Measurements from ENCODE around the gene SDHB. TPM values are rescaled to one million over a fixed set of nuclear protein-coding genes. Genes with fewer than 3 reads are reported as not detected.

Gene SDHB
- total and polyA plus RNA-seq, 2 of the 13 experiments (the other 11 are each of a cell fraction or from before 2014, with no cell fraction given) = 136 to 142 TPM

DNA sequence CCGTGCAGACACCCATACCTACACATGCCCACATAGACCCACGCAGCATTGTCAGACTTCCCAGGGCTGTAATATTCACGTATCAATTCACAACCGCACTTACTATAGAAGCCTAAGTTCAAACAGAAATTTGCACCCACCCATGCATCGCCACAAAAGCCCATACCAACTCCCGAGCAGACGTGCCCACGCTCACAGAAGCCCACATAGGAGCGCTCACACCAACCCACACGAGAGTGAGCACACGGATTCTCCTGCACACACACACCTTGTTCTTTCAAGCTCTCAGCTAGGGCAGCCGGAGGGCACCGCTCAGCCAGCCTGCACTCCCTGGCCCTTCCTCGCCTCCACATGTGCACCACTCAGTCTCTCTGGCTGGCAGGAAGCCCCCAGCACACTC, 78.0 kb downstream of the SDHB start:
- ATAC-seq (no peak), DNase-seq (ENCODE audit: low spot score) (no peak), FAIRE-seq (no peak)
- H3K9me3 ChIP-seq (ENCODE audit: low read length) = no peaks in the 10 kb centered on the region
- no peaks in the 10 kb centered on the region for H4K20me1 ChIP-seq (ENCODE audit: insufficient read depth, low read length)
- TF ChIP-seq ZNF44 (CRISPR knock-in tag; IDR thresholded peaks at IDR 0.05) = no peak
- no peak for TF ChIP-seq PPARG (CRISPR knock-in tag; conservative IDR thresholded peaks at IDR 0.05)
- no peak for TF ChIP-seq ZNF296 (CRISPR knock-in tag; conservative IDR thresholded peaks at IDR 0.05)
- TF ChIP-seq ZMYM4 (CRISPR knock-in tag; IDR thresholded peaks at IDR 0.05) = no peak
- TF ChIP-seq, protein P1, sequence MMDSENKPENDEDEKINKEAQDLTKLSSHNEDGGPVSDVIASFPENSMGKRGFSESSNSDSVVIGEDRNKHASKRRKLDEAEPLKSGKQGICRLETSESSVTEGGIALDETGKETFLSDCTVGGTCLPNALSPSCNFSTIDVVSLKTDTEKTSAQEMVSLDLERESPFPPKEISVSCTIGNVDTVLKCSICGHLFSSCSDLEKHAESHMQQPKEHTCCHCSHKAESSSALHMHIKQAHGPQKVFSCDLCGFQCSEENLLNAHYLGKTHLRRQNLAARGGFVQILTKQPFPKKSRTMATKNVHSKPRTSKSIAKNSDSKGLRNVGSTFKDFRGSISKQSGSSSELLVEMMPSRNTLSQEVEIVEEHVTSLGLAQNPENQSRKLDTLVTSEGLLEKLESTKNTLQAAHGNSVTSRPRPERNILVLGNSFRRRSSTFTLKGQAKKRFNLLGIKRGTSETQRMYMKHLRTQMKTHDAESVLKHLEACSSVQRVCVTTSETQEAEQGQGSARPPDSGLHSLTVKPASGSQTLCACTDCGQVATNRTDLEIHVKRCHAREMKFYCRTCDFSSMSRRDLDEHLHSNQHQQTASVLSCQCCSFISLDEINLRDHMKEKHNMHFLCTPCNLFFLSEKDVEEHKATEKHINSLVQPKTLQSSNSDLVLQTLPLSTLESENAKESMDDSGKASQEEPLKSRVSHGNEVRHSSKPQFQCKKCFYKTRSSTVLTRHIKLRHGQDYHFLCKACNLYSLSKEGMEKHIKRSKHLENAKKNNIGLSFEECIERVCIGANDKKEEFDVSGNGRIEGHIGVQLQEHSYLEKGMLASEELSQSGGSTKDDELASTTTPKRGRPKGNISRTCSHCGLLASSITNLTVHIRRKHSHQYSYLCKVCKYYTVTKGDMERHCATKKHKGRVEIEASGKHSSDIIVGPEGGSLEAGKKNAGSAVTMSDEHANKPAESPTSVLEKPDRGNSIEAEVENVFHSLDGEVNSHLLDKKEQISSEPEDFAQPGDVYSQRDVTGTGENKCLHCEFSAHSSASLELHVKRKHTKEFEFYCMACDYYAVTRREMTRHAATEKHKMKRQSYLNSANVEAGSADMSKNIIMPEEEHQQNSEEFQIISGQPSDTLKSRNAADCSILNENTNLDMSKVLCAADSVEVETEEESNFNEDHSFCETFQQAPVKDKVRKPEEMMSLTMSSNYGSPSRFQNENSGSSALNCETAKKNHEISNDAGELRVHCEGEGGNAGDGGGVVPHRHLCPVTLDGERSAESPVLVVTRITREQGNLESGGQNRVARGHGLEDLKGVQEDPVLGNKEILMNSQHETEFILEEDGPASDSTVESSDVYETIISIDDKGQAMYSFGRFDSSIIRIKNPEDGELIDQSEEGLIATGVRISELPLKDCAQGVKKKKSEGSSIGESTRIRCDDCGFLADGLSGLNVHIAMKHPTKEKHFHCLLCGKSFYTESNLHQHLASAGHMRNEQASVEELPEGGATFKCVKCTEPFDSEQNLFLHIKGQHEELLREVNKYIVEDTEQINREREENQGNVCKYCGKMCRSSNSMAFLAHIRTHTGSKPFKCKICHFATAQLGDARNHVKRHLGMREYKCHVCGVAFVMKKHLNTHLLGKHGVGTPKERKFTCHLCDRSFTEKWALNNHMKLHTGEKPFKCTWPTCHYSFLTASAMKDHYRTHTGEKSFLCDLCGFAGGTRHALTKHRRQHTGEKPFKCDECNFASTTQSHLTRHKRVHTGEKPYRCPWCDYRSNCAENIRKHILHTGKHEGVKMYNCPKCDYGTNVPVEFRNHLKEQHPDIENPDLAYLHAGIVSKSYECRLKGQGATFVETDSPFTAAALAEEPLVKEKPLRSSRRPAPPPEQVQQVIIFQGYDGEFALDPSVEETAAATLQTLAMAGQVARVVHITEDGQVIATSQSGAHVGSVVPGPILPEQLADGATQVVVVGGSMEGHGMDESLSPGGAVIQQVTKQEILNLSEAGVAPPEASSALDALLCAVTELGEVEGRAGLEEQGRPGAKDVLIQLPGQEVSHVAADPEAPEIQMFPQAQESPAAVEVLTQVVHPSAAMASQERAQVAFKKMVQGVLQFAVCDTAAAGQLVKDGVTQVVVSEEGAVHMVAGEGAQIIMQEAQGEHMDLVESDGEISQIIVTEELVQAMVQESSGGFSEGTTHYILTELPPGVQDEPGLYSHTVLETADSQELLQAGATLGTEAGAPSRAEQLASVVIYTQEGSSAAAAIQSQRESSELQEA (CRISPR knock-in tag; IDR thresholded peaks at IDR 0.05; ENCODE audit: not compliant biosample characterization) = no peak
- TF ChIP-seq ZBTB42 (CRISPR knock-in tag; IDR thresholded peaks at IDR 0.05) = no peak
- no peak for TF ChIP-seq SAP130 (CRISPR knock-in tag; IDR thresholded peaks at IDR 0.05; ENCODE audit: low read depth)
- no peak for TF ChIP-seq GTF3A (CRISPR knock-in tag; conservative IDR thresholded peaks at IDR 0.05)
- TF ChIP-seq ZNF441 (CRISPR knock-in tag; IDR thresholded peaks at IDR 0.05; ENCODE audit: borderline replicate concordance) = no peak
- no peak for TF ChIP-seq ZNF589 (CRISPR knock-in tag; conservative IDR thresholded peaks at IDR 0.05)
- TF ChIP-seq, protein P2, sequence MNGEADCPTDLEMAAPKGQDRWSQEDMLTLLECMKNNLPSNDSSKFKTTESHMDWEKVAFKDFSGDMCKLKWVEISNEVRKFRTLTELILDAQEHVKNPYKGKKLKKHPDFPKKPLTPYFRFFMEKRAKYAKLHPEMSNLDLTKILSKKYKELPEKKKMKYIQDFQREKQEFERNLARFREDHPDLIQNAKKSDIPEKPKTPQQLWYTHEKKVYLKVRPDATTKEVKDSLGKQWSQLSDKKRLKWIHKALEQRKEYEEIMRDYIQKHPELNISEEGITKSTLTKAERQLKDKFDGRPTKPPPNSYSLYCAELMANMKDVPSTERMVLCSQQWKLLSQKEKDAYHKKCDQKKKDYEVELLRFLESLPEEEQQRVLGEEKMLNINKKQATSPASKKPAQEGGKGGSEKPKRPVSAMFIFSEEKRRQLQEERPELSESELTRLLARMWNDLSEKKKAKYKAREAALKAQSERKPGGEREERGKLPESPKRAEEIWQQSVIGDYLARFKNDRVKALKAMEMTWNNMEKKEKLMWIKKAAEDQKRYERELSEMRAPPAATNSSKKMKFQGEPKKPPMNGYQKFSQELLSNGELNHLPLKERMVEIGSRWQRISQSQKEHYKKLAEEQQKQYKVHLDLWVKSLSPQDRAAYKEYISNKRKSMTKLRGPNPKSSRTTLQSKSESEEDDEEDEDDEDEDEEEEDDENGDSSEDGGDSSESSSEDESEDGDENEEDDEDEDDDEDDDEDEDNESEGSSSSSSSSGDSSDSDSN (CRISPR knock-in tag; IDR thresholded peaks at IDR 0.05) = no peak
- no peak for TF ChIP-seq CHD2 (IDR thresholded peaks at IDR 0.05; ENCODE audit: low read depth, low read length)
- ChIA-PET POLR2A (no interaction called here), CTCF (ENCODE audit: low intra/inter-chr PET ratio, low total read pairs) (no interaction called here)
- 37% methylated on average over 9 of the region's 14 CpGs for WGBS (ENCODE audit: low lambda C conversion rate)
- no peak overlapping the region for H2AFZ ChIP-seq (ENCODE audit: low read length)
- peaks cover 6 to 25% of the 10 kb centered on the region in 2 experiments for H3K27me3 ChIP-seq (ENCODE audit: control insufficient read depth in 1 of 2, insufficient read depth in 2 of 2, low read length in 2 of 2)
- no TSS peak for BruUV-seq (replicated peaks)
- intact Hi-C loops (cut with micrococcal nuclease; ENCODE audit: unreplicated experiment) = no loop called here
- H3K79me2 ChIP-seq (ENCODE audit: insufficient read depth, low read length) = no peaks in the 10 kb centered on the region
- in situ Hi-C loops (cut with HindIII; ENCODE audit: extremely low pct_ligation_motif_present, low pct_unique_long_range_greater_than_20kb) = no loop called here
- H3K27ac ChIP-seq (ENCODE audit: extremely low read length, insufficient read depth, low read length) = no peak overlapping the region
- peaks cover 18% of the 10 kb centered on the region; the same call in 1 of the 2 replicates for H3K4me1 ChIP-seq (ENCODE audit: insufficient read depth, low read length)
- H3K4me2 ChIP-seq (ENCODE audit: low read depth, low read length) = no peak overlapping the region
- no peaks in the 10 kb centered on the region for H3K36me3 ChIP-seq (replicated peaks in 1 of 2; ENCODE audit: control insufficient read depth in 1 of 2, insufficient read depth in 2 of 2, low read length in 2 of 2)
- no peak overlapping the region for H3K9ac ChIP-seq (ENCODE audit: insufficient read depth, low read depth, low read length)
- H3K4me3 ChIP-seq (replicated peaks in 1 of 3; ENCODE audit: insufficient read depth in 1 of 3, low read depth in 2 of 3, low read length in 3 of 3) = no peak overlapping the region

Measured in HepG2 (cell line).